Mesenchymal stem cell (in vitro differentiated cells and primary cell): Measurements from ENCODE around the gene AFG1L.

Experiments used
- DNase-seq: peaks from one replicate; pipeline ENCODE4 v3.0.0-alpha.2; 2013
- H2AFZ ChIP-seq: one replicate; pipeline ENCODE4 v1.6.1; 2013; ENCODE audit warnings: low read depth, mild to moderate bottlenecking, control low read depth, inconsistent platforms, low read length, moderate library complexity
- H2AK5ac ChIP-seq: 2 replicates; pipeline ENCODE4 v1.6.1; 2013; ENCODE audit warnings: low read length, moderate library complexity, mild to moderate bottlenecking, inconsistent platforms; ENCODE audit not compliant: severe bottlenecking
- H2BK120ac ChIP-seq: one replicate; pipeline ENCODE4 v1.6.1; 2013; ENCODE audit warnings: low read depth, mild to moderate bottlenecking, inconsistent platforms, low read length, moderate library complexity
- H2BK12ac ChIP-seq, 2 experiments: one replicate each; pipeline ENCODE4 v1.6.1; 2013; ENCODE audit warnings: inconsistent platforms in 2 of 2, low read length in 2 of 2, mild to moderate bottlenecking in 2 of 2, moderate library complexity in 2 of 2, control low read depth in 1 of 2
- H2BK15ac ChIP-seq: one replicate; pipeline ENCODE4 v1.6.1; 2013; ENCODE audit warnings: mild to moderate bottlenecking, low read depth, inconsistent platforms; ENCODE audit not compliant: poor library complexity, severe bottlenecking
- H2BK5ac ChIP-seq: 2 replicates; pipeline ENCODE4 v1.6.1; 2013; ENCODE audit warnings: low read depth, mild to moderate bottlenecking, low read length, control low read depth, inconsistent platforms; ENCODE audit not compliant: poor library complexity, severe bottlenecking
- H3K14ac ChIP-seq, 2 experiments: one replicate each; pipeline ENCODE4 v1.6.1; 2013; ENCODE audit warnings: inconsistent platforms in 2 of 2, low read length in 2 of 2, control low read depth in 1 of 2, mild to moderate bottlenecking in 1 of 2, moderate library complexity in 1 of 2
- H3K18ac ChIP-seq, 2 experiments: one replicate each; pipeline ENCODE4 v1.6.1; 2013; ENCODE audit warnings: inconsistent platforms in 2 of 2, low read length in 2 of 2, control low read depth in 1 of 2, low read depth in 1 of 2, mild to moderate bottlenecking in 1 of 2
- H3K23ac ChIP-seq, 2 experiments: one replicate each; pipeline ENCODE4 v1.6.1; 2013; ENCODE audit warnings: inconsistent platforms in 2 of 2, low read length in 2 of 2, mild to moderate bottlenecking in 2 of 2, moderate library complexity in 2 of 2, control low read depth in 1 of 2
- H3K27ac ChIP-seq: 2 replicates; pipeline ENCODE4 v1.5.1; 2013; ENCODE audit warnings: mild to moderate bottlenecking, moderate library complexity, low read length, control low read depth, inconsistent platforms; ENCODE audit not compliant: poor library complexity, severe bottlenecking
- H3K27me3 ChIP-seq, 2 experiments: 2 replicates each; pipeline versions ENCODE4 v1.6.1 to v1.7.0; 2013; ENCODE audit warnings: low read length in 2 of 2, mild to moderate bottlenecking in 2 of 2, moderate library complexity in 2 of 2, control low read depth in 1 of 2, inconsistent platforms in 1 of 2; ENCODE audit not compliant: control insufficient read depth in 1 of 2, insufficient read depth in 1 of 2
- H3K36me3 ChIP-seq, 2 experiments: 2 replicates each; pipeline versions ENCODE4 v1.6.1 to v1.7.0; 2013; ENCODE audit warnings: low read length in 2 of 2, control low read depth in 1 of 2, inconsistent platforms in 1 of 2, low read depth in 1 of 2, mild to moderate bottlenecking in 1 of 2; ENCODE audit not compliant: insufficient read depth in 2 of 2, control insufficient read depth in 1 of 2
- H3K4ac ChIP-seq, 2 experiments: one replicate each; pipeline ENCODE4 v1.6.1; 2013; ENCODE audit warnings: inconsistent platforms in 2 of 2, low read length in 2 of 2, mild to moderate bottlenecking in 2 of 2, moderate library complexity in 2 of 2, control low read depth in 1 of 2, low read depth in 1 of 2
- H3K4me1 ChIP-seq: 2 replicates; pipeline ENCODE4 v1.6.1; 2013; ENCODE audit warnings: low read depth, low read length, control low read depth; ENCODE audit not compliant: control insufficient read depth, insufficient read depth
- H3K4me2 ChIP-seq: 2 replicates; pipeline ENCODE4 v1.6.1; 2013; ENCODE audit warnings: low read length, mild to moderate bottlenecking, inconsistent platforms; ENCODE audit not compliant: poor library complexity, severe bottlenecking
- H3K4me3 ChIP-seq, 2 experiments: 2 replicates each; pipeline versions ENCODE4 v1.5.1 to v1.7.0; 2013; ENCODE audit warnings: low read length in 2 of 2, mild to moderate bottlenecking in 2 of 2, control low read depth in 1 of 2, low read depth in 1 of 2; ENCODE audit not compliant: insufficient read depth in 1 of 2
- H3K79me1 ChIP-seq: replicated peaks from 2 replicates; pipeline ENCODE4 v1.6.1; 2013; ENCODE audit warnings: mild to moderate bottlenecking, control low read depth, low read length, inconsistent platforms; ENCODE audit not compliant: poor library complexity, severe bottlenecking
- H3K9ac ChIP-seq: 2 replicates; pipeline ENCODE4 v1.7.0; 2013; ENCODE audit warnings: mild to moderate bottlenecking, low read length, moderate library complexity
- H3K9me3 ChIP-seq: 2 replicates; pipeline ENCODE4 v1.7.0; 2013; ENCODE audit warnings: mild to moderate bottlenecking, low read length; ENCODE audit not compliant: control insufficient read depth
- H4K8ac ChIP-seq: one replicate; pipeline ENCODE4 v1.6.1; 2013; ENCODE audit warnings: inconsistent platforms, mild to moderate bottlenecking, low read length, moderate library complexity
- H4K91ac ChIP-seq: one replicate; pipeline ENCODE4 v1.6.1; 2013; ENCODE audit warnings: mild to moderate bottlenecking, low read length, inconsistent platforms
- WGBS: methylation state at CpG from one replicate; pipeline ENCODE4 v1.1.7; 2013; ENCODE audit warnings: mixed read lengths; 5-methylcytosine and 5-hydroxymethylcytosine counted together

Gene AFG1L

GRCh38 chr6:108494434-108494833 lies 199.6 kb downstream of the AFG1L start:
- no peak overlapping the region for H4K8ac ChIP-seq
- H3K23ac ChIP-seq = no peak overlapping the region
- no peak overlapping the region for H2AFZ ChIP-seq
- no peak overlapping the region for H3K4me3 ChIP-seq
- H3K27me3 ChIP-seq = no peaks in the 10 kb centered on the region
- no peak overlapping the region for H3K14ac ChIP-seq
- H3K36me3 ChIP-seq = no peaks in the 10 kb centered on the region
- H2BK12ac ChIP-seq = no peak overlapping the region
- no peak overlapping the region for H3K18ac ChIP-seq
- no peak overlapping the region for H2BK15ac ChIP-seq
- no peak overlapping the region for H3K4ac ChIP-seq
- H3K79me1 ChIP-seq = no peaks in the 10 kb centered on the region
- H2BK120ac ChIP-seq = no peak overlapping the region
- no peak overlapping the region for H3K9ac ChIP-seq
- no peaks in the 10 kb centered on the region for H3K9me3 ChIP-seq
- H3K4me1 ChIP-seq = no peaks in the 10 kb centered on the region
- H3K4me2 ChIP-seq = no peak overlapping the region
- no peak overlapping the region for H2AK5ac ChIP-seq
- no peak overlapping the region for H2BK5ac ChIP-seq
- DNase-seq = no peak
- H3K27ac ChIP-seq = no peak overlapping the region
- H4K91ac ChIP-seq = no peak overlapping the region
- 100% methylated on average over 1 of the region's 2 CpGs for WGBS

GRCh38 chr6:108497883-108498282 lies 203.0 kb downstream of the AFG1L start:
- no peak overlapping the region for H3K9ac ChIP-seq
- H2AFZ ChIP-seq = no peak overlapping the region
- H3K23ac ChIP-seq = no peak overlapping the region
- H3K4me3 ChIP-seq = no peak overlapping the region
- peak; percentile 47 for DNase-seq
- no peak overlapping the region for H3K14ac ChIP-seq
- no peak overlapping the region for H3K27ac ChIP-seq
- no peak overlapping the region for H3K4me2 ChIP-seq
- WGBS = 38% methylated on average over 2 of the region's 3 CpGs
- no peak overlapping the region for H2BK120ac ChIP-seq
- no peak overlapping the region for H3K4ac ChIP-seq
- no peak overlapping the region for H4K91ac ChIP-seq
- no peak overlapping the region for H2BK15ac ChIP-seq
- H3K9me3 ChIP-seq = no peaks in the 10 kb centered on the region
- no peak overlapping the region for H2AK5ac ChIP-seq
- no peaks in the 10 kb centered on the region for H3K36me3 ChIP-seq
- no peak overlapping the region for H3K18ac ChIP-seq
- H2BK12ac ChIP-seq = no peak overlapping the region
- H3K27me3 ChIP-seq = no peaks in the 10 kb centered on the region
- no peaks in the 10 kb centered on the region for H3K79me1 ChIP-seq
- peaks cover 2% of the 10 kb centered on the region for H3K4me1 ChIP-seq
- H4K8ac ChIP-seq = no peak overlapping the region
- no peak overlapping the region for H2BK5ac ChIP-seq

DNA sequence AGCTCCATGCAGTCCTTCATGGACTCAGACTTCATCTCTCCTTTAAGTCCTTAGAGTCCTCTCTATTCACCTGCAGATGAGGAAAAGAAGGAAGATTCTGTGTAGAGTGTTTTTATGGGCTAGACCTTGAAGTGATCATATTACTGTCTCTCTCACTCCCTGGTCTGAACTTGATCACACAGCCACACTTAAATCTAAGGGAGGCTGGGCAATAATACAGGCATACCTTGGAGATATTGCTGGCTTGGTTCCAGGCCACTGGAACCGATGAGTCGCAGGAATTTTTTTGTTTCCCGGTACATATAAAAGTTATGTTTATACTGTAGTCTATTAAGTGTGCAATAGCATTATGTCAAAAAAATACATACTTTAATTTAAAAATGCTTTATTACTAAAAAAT lies 206.7 kb downstream of the AFG1L start:
- Histone ChIP-seq H3K4ac (no peak overlapping the region), H4K91ac (no peak overlapping the region), H3K4me2 (no peak overlapping the region), H2BK5ac (no peak overlapping the region), H3K9me3 (no peaks in the 10 kb centered on the region), H3K14ac (no peak overlapping the region), H2BK120ac (no peak overlapping the region), H2BK15ac (no peak overlapping the region), H3K18ac (no peak overlapping the region), H2AFZ (no peak overlapping the region), H3K27me3 (no peaks in the 10 kb centered on the region), H3K36me3 (no peaks in the 10 kb centered on the region), H3K23ac (no peak overlapping the region), H2AK5ac (no peak overlapping the region), H4K8ac (no peak overlapping the region), H2BK12ac (no peak overlapping the region), H3K27ac (no peak overlapping the region), H3K4me1 (peaks cover 2% of the 10 kb centered on the region), H3K9ac (no peak overlapping the region), H3K4me3 (no peak overlapping the region), H3K79me1 (no peaks in the 10 kb centered on the region)
- no CpG with 5 or more reads among the region's 3 CpGs for WGBS
- DNase-seq = no peak

DNA sequence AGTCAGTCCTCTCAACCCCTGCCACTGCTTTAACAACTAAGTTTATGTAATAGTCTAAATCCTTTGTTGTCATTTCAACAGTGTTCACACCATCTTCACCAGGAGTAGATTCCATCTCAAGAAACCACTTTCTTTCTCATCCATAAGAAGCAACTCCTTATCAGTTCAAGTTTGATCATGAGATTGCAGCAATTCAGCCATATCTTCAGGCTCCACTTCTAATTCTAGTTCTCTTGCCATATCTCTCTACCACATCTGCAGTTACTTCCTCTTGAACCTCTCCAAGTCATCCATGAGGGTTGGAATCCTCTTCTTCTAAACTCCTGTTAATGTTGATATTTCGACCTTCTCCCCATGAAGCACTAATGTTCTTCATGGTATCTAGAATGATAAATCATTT lies 208.0 kb downstream of the AFG1L start:
- no peak overlapping the region for H3K4me3 ChIP-seq
- no peak overlapping the region for H4K91ac ChIP-seq
- H2BK5ac ChIP-seq = no peak overlapping the region
- H2BK12ac ChIP-seq = no peak overlapping the region
- 64% methylated on average over 1 of the region's 1 CpG for WGBS
- no peak overlapping the region for H3K23ac ChIP-seq
- no peak overlapping the region for H2BK120ac ChIP-seq
- H3K36me3 ChIP-seq = no peaks in the 10 kb centered on the region
- no peak overlapping the region for H3K18ac ChIP-seq
- H2BK15ac ChIP-seq = no peak overlapping the region
- H3K27me3 ChIP-seq = no peaks in the 10 kb centered on the region
- no peak overlapping the region for H3K27ac ChIP-seq
- no peak overlapping the region for H3K9ac ChIP-seq
- H2AK5ac ChIP-seq = no peak overlapping the region
- H3K9me3 ChIP-seq = no peaks in the 10 kb centered on the region
- no peaks in the 10 kb centered on the region for H3K79me1 ChIP-seq
- H3K4ac ChIP-seq = no peak overlapping the region
- no peak for DNase-seq
- H3K4me2 ChIP-seq = no peak overlapping the region
- H3K14ac ChIP-seq = no peak overlapping the region
- peaks cover 2% of the 10 kb centered on the region for H3K4me1 ChIP-seq
- no peak overlapping the region for H2AFZ ChIP-seq
- H4K8ac ChIP-seq = no peak overlapping the region
